Tibial artery (tissue), 4 donors: ENCODE measurements around the gene DIS3L.
A peak's percentile ranks its signal among the peaks of the same experiment; 100 is the strongest.

Source experiments
- DNase-seq, 2 donors: peaks; one replicate each; pipeline ENCODE4 v3.0.0-alpha.2; 2019
- H3K27ac ChIP-seq, 2 donors: fragments of 200-600 bp; sonication (generic) in 1 of 2; 1 replicate in 1 of 2; 2 replicates in 1 of 2; pipeline ENCODE4 v1.5.1; 2018 to 2019; ENCODE audit warnings: mild to moderate bottlenecking in 1 of 2
- H3K27me3 ChIP-seq, 2 donors: fragments of 200-600 bp; sonication (generic) in 1 of 2; one replicate each; pipeline versions ENCODE4 v1.5.1 to v1.6.0; 2016 to 2019
- H3K36me3 ChIP-seq, 3 donors: fragments of 200-600 bp; sonication (generic) in 2 of 3; one replicate each; pipeline ENCODE4 v1.5.1; 2016 to 2019; ENCODE audit warnings: mild to moderate bottlenecking in 2 of 3
- H3K4me1 ChIP-seq, 4 donors: fragments of 200-600 bp; sonication (generic) in 2 of 4; 1 replicate in 3 of 4; 2 replicates in 1 of 4; pipeline ENCODE4 v1.5.1; 2016 to 2019
- H3K4me3 ChIP-seq, 2 donors: fragments of 200-600 bp; sonication (generic) in 1 of 2; 1 replicate in 1 of 2; 2 replicates in 1 of 2; pipeline ENCODE4 v1.5.1; 2018 to 2019; ENCODE audit warnings: mild to moderate bottlenecking in 2 of 2
- H3K9me3 ChIP-seq, 3 donors: fragments of 200-600 bp; sonication (generic) in 1 of 3; one replicate each; pipeline ENCODE4 v1.5.1; 2016 to 2019
- CTCF ChIP-seq, 2 experiments: fragments of 200-600 bp in 1 of 2; fragments of 450-650 bp in 1 of 2; IDR thresholded peaks; one replicate each; pipeline ENCODE4 v1.5.1; 2017 to 2019; ENCODE audit warnings: antibody characterized with exemption in 2 of 2, mild to moderate bottlenecking in 1 of 2, moderate library complexity in 1 of 2
- intact Hi-C: fragments of 100-400 bp; cut with DNase I; formaldehyde crosslinking; loops from one replicate; pipeline ENCODE4 v1.15.0; 2023; ENCODE audit warnings: low total_unique reads

DIS3L gene

GRCh38 chr15:66278671-66279070, 14.7 kb upstream of the DIS3L start:
- no peak overlapping the region for H3K4me3 ChIP-seq
- no peaks in the 10 kb centered on the region for H3K27me3 ChIP-seq
- H3K9me3 ChIP-seq, result peaks cover 0 to 6% (median 0%) of the 10 kb centered on the region in 3 donors
- intact Hi-C loops, result no loop called here
- no peak overlapping the region for H3K27ac ChIP-seq
- no peak for DNase-seq
- H3K4me1 ChIP-seq, result no peaks in the 10 kb centered on the region
- TF ChIP-seq CTCF (IDR thresholded peaks at IDR 0.05), result no peak
- H3K36me3 ChIP-seq, result no peaks in the 10 kb centered on the region

- no peak overlapping the region for H3K27ac ChIP-seq
- peaks cover 0 to 14% (median 0%) of the 10 kb centered on the region in 3 donors for H3K36me3 ChIP-seq
- no peak for TF ChIP-seq CTCF (IDR thresholded peaks at IDR 0.05)
- H3K27me3 ChIP-seq, result no peaks in the 10 kb centered on the region
- intact Hi-C loops, result no loop called here
- H3K4me1 ChIP-seq, result no peaks in the 10 kb centered on the region
- DNase-seq, result no peak
- H3K9me3 ChIP-seq, result no peaks in the 10 kb centered on the region
- H3K4me3 ChIP-seq, result no peak overlapping the region
Observed at GRCh38 chr15:66284271-66284670, 9.1 kb upstream of the DIS3L start.

GRCh38 chr15:66285533-66286280, 7.7 kb upstream of the DIS3L start:
- Histone ChIP-seq H3K27me3 (no peaks in the 10 kb centered on the region), H3K27ac (no peak overlapping the region), H3K4me1 (no peaks in the 10 kb centered on the region), H3K9me3 (no peaks in the 10 kb centered on the region), H3K4me3 (no peak overlapping the region), H3K36me3 (peaks cover 0 to 14% (median 0%) of the 10 kb centered on the region in 3 donors)
- intact Hi-C loops, result loop anchor here (5.0 kb wide), 1 partner anchor 33 kb away; the partner anchor contains the start of gene MEGF11
- no peak for TF ChIP-seq CTCF (IDR thresholded peaks at IDR 0.05)
- no peak for DNase-seq

- Histone ChIP-seq H3K4me3 (no peak overlapping the region), H3K27me3 (no peaks in the 10 kb centered on the region), H3K4me1 (peaks cover 0 to 12% (median 7%) of the 10 kb centered on the region in 4 donors), H3K27ac (no peak overlapping the region), H3K36me3 (peaks cover 0 to 14% (median 0%) of the 10 kb centered on the region in 3 donors), H3K9me3 (no peaks in the 10 kb centered on the region)
- TF ChIP-seq CTCF (IDR thresholded peaks at IDR 0.05), result peak; percentile 36 to 45
- intact Hi-C loops, result loop anchor here (5.0 kb wide), 1 partner anchor 35 kb away; the partner anchor contains the start of gene MEGF11
- no peak for DNase-seq
Observed at GRCh38 chr15:66287461-66288057, 5.8 kb upstream of the DIS3L start.

- no peak for DNase-seq
- Histone ChIP-seq H3K36me3 (peaks cover 0 to 14% (median 0%) of the 10 kb centered on the region in 3 donors), H3K4me3 (no peak overlapping the region), H3K4me1 (peaks cover 0 to 16% (median 9%) of the 10 kb centered on the region in 4 donors), H3K27ac (no peak overlapping the region), H3K27me3 (no peaks in the 10 kb centered on the region), H3K9me3 (no peaks in the 10 kb centered on the region)
- intact Hi-C loops, result loop anchor here (5.0 kb wide), 1 partner anchor 36 kb away; the partner anchor contains the start of gene MEGF11
- TF ChIP-seq CTCF (IDR thresholded peaks at IDR 0.05), result no peak
Observed at GRCh38 chr15:66288093-66288492, 5.3 kb upstream of the DIS3L start.
